ENCODE results near the gene CTSD.

The CTSD gene

GRCh38 chr11:1744891-1745700, 18.6 kb downstream of the CTSD start:
- no peak for DNase-seq (ENCODE audit: low read depth)

DNA sequence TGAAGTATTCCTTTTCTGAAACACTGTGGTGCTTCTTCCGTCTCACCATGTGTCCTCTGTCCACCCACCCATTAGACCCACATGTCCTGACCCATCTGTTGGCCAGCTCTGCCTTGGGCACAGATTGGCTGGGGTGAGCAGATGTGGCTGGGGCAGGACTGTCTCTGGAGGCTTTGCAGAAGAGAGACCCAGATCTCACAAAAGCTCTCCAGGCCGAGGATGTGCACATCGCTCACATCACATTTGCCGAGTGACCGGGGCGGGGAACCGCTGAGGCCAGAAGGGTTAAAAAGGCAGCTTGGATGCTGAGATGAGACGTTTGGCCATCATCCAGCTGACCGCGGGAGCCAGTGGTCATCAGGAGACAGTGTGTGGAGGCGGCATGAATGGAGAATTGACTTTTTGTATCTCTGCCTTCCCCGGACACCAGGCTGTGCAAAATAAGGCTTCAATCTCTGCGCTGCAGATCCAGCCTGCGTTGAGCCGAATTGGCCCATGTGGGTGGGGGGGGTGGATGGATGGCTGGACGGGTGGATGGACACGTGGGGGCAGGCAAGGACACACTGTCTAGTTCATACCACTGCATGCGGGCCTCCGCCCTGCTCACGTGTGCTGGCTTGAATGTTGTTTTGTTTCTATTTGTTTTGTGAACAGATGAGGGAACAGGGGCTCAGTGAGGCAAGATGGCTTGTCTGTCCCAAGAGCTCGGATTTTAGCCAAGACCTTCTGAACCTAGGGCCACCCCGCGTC, 19.4 kb downstream of the CTSD start:
- DNase-seq (ENCODE audit: low read depth) = no peak

GRCh38 chr11:1743585-1744136, 20.1 kb downstream of the CTSD start:
- DNase-seq (ENCODE audit: low read depth) = no peak

- no peak for DNase-seq (ENCODE audit: low read depth)
These were observed 20.7 kb downstream of the CTSD start for GRCh38 chr11:1742869-1743584.

DNA sequence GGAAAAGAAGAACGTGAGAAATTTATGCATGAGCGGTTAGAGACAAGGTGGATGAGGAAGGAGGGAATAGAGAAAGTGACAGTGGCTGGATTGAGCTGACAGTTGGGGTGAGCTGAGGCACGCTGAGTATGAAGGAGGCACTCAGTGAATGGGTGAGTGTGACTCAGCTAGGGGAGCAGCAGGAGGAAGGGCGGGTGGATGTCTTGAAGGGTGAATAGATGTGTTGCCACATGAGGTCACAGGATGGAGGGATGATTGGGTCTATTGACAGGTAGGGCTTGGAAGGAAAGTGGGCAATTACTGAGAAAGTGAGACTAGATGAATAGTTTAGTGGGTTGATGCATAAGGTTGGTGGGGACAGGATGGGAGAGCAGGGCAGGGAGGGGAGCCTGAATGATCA, 21.4 kb downstream of the CTSD start:
- no peak for DNase-seq (ENCODE audit: low read depth)

DNA sequence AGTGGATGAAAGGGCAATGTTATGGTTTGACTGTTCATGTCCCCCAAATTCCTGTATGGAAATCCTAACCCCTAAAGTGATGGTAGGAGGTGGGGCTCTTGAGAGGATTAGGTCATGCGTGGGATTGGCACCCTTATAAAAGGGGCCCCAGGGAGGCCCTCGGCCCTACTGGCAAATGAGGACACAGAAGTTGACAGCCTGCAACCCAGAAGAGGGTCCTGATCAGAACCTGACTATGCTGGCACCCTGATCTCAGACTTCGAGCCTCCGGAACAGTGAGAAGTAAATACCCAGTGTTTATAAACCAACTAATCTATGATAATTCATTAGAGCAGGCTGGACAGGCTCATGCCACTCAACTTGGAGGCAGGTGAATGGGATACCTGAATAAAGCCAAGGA, 22.0 kb downstream of the CTSD start:
- no peak for DNase-seq (ENCODE audit: low read depth)

DNA sequence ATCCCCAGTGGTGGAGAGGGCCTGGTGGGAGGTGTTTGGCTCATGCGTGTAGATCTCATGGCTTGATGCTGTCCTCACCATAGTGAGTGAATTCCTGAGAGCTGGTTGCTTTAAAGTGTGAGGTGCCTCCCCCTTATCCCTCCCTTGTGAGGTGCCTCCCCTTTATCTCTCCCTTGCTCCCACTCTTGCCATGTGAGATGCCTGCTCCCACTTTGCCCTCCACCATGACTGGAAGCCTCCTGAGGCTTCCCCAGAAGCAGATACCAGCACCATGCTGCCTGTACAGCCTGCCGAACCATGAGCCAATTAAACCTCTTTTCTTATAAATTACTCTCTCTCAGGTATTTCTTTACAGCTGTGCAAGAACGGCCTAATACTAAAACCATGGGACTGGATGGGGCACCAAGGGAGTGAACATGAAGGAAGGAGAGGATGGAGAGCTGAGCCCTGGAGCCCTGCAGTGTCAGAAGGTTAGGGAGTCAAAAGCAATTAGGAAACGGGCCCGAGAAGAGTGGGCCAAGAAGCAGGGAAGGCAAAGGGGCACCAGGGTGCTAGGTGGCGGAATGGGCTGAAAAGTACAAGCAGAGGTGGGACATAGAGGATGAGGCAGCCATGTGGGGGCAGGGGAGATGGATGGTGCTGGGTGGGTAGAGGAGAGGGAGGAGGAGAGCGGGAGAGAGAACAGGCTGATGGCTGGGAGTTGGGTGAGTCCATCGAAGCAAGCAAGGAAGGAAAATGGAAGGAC, 22.8 kb downstream of the CTSD start:
- no peak for DNase-seq (ENCODE audit: low read depth)

DNA sequence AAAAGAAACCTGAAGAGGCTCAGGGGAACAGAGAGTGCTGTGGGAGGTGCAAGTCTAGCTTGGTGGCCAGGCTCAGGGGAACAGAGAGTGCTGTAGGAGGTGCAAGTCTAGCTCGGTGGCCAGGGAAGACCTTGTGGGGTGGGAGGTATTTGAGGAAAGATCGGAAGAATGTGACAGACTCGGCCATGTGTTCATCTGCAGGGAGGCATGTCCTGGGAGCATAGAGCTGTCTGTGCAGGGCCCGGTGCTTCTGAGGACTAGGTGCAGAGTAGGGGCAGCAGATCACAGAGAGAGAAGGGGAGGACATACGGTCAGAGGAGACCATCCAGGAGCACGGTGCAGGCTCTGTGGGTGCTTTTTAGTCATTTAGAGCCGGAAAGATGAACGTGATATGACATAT, 24.2 kb downstream of the CTSD start:
- no peak for DNase-seq (ENCODE audit: low read depth)

GRCh38 chr11:1738380-1738779, 25.3 kb downstream of the CTSD start:
- no peak for DNase-seq (ENCODE audit: low read depth)

- DNase-seq (ENCODE audit: low read depth) = no peak
These were observed 26.5 kb downstream of the CTSD start for GRCh38 chr11:1737080-1737757.

GRCh38 chr11:1736447-1736992, 27.2 kb downstream of the CTSD start:
- no peak for DNase-seq (ENCODE audit: low read depth)

GRCh38 chr11:1735271-1735670, 28.5 kb downstream of the CTSD start:
- no peak for DNase-seq (ENCODE audit: low read depth)

DNA sequence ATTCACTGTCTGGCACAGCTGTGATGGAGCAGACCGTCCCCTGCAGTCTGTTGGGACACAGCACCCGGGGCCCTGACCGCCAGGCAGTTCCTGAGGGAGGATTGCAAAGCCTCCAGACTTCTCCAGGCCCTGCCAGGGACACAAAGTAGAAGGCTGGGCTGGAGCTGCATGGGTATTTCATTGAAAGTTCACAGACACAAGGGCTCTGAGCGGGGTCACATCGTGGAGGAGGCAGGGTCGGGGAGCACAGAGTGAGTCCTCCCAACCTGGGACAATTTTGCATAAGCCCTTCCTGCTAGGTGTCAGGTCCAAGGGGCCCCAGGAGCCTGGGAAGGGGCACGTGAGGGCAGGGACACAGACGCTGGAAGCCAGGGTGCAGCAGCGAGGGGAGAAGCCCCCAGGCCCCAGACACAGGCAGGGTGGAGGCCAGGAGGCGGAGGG, 29.1 kb downstream of the CTSD start:
- DNase-seq (ENCODE audit: low read depth) = no peak

GRCh38 chr11:1733716-1734640, 29.7 kb downstream of the CTSD start:
- no peak for DNase-seq (ENCODE audit: low read depth)

- no peak for DNase-seq (ENCODE audit: low read depth)
These were observed 30.6 kb downstream of the CTSD start for GRCh38 chr11:1733009-1733715.

DNA sequence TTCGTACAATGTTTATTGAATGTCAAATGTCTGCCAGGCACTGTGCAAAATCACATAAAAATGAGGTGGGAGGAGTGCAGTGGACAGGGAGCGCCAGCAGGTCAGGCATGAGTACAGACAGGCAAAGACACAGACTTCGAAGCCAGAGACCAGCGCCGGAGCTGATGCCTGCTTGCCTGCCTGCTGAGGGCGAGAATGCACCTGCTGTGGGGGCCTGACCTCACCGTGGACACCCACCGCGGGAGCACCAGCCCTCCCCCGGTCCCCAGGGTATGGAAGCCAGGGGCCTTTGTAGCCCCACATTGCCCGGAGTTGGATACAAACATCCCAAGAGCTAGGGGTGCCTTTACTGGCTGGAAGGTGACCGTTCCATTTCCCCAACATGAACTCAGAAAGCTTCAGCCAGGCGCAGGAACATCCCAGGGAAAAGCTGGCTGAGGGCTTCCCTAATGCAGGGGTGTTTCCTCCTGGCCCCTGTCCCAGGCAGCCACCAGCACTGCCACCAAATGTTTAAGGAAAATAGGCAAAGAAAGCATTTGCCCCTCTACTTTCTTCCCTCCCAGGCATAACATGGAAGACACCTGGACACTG, 31.2 kb downstream of the CTSD start:
- no peak for DNase-seq (ENCODE audit: low read depth)

DNA sequence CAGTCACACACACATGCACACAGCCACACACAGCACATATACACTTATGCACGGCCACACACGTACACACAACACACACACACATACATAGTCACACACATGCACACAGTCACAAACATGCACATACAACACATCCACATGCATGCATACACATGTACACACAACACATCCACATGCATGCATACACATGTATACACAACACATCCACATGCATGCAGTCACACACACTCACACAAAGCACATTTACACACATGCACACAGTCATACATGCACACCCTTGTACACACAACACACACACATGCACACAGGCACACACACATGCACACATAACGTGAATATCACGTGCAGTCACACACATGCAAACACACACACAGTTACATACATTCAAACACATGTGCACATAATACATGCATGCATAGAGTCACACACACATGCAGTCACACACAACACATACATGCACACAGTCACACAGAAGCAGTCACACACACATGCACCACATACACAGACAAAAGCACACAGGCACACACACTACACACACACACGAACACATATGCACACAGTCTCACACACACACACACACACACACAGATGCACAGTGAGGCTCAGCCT, 32.2 kb downstream of the CTSD start:
- no peak for DNase-seq (ENCODE audit: low read depth)

DNA sequence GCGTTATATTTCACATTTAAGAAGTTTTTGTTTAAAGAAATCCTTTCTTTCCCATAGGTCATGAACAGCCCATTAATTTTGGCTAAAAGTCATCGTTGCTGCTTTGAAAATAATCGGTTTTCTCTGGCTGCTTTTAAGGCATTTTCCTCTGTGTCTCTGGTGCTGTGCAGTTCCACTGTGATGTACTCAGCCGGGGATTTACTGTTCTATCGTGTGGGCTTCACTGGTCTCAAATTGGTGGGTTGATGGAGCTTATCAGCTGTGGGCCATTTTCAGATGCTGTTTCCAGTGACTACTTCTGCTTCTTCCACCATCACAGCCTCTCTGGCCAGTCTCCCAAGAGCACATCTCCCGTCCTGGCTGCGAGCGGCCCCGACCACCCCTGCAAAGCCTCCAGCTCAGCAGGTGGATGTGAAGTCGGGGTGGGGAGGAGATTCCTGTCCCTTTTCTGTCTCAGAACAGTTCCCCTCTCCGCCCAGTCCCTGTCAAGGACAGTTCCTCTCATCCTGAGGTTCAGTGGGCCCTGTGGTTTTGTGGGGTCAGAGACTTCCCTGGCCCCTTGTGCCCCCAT, 33.6 kb downstream of the CTSD start:
- no peak for DNase-seq (ENCODE audit: low read depth)
